ENCODE data around the gene HSD17B8. TPM values are rescaled to one million over a fixed set of nuclear protein-coding genes. Genes with fewer than 3 reads are reported as not detected.

The HSD17B8 gene
- total and polyA plus RNA-seq, 10 of the 15 experiments (the other 5 are each of a cell fraction or from before 2014, with no cell fraction given): 3.1 to 54.3 (median 26.5) TPM

GRCh38 chr6:33206027-33206863 is 1.8 kb downstream of the HSD17B8 start:
- 78% methylated on average over 3 of the region's 3 CpGs for WGBS (ENCODE audit: insufficient coverage, insufficient replicate concordance, low lambda C conversion rate, missing lambda C conversion rate)
- H3K4me2 ChIP-seq (ENCODE audit: control insufficient read depth, insufficient read depth): peak overlapping the region; percentile 98; the same call in 1 of the 2 replicates
- no TSS peak for BruUV-seq (replicated peaks)

GRCh38 chr6:33206864-33207551 is 2.6 kb downstream of the HSD17B8 start:
- Histone ChIP-seq H3K36me3 (ENCODE audit: control insufficient read depth in 2 of 2, insufficient read depth in 2 of 2, low read length in 1 of 2) (peaks cover 8 to 19% of the 10 kb centered on the region in 2 experiments), H3K4me2 (ENCODE audit: control insufficient read depth, insufficient read depth) (peak overlapping the region; percentile 98), H3K9me3 (replicated peaks; ENCODE audit: control insufficient read depth, insufficient read depth, low read length) (no peaks in the 10 kb centered on the region), H3K9ac (ENCODE audit: control insufficient read depth, insufficient read depth, low read length) (peak overlapping the region; percentile 98; the same call in 1 of the 2 replicates), H3K4me3 (peak overlapping the region; percentile 94; the same call in 1 of the 2 replicates), H4K20me1 (ENCODE audit: control insufficient read depth, insufficient read depth) (no peaks in the 10 kb centered on the region), H3K27ac (ENCODE audit: control insufficient read depth, insufficient read depth) (peak overlapping the region; percentile 96; the same call in 1 of the 2 replicates), H3K27me3 (replicated peaks in 1 of 2; ENCODE audit: control insufficient read depth in 2 of 2, insufficient read depth in 2 of 2, low read length in 1 of 2) (no peaks in the 10 kb centered on the region), H2AFZ (ENCODE audit: control insufficient read depth, low read depth, low read length) (no peak overlapping the region), H3K79me2 (ENCODE audit: control insufficient read depth, insufficient read depth, low read length) (peaks cover 10% of the 10 kb centered on the region), H3K4me1 (ENCODE audit: control insufficient read depth, insufficient read depth, low read length) (peaks cover 25% of the 10 kb centered on the region)
- no TSS peak for BruUV-seq (replicated peaks)
- no peak for DNase-seq (ENCODE audit: low read depth, low spot score)
- in situ Hi-C loops (cut with MboI) (no loop called here), intact Hi-C loops (cut with micrococcal nuclease; ENCODE audit: unreplicated experiment) (loop anchor here (10.0 kb wide), 1 partner anchor 368 kb away; no protein-coding TSS in a partner anchor)
- ChIA-PET RAD21 (ENCODE audit: unreplicated experiment) (no interaction called here), POLR2A (interaction anchor here (0.6 kb wide), 1 partner anchor 361 kb away, joined by 3 read pairs; no protein-coding TSS in a partner anchor), SMC1A (ENCODE audit: uncharacterized antibody, unreplicated experiment) (no interaction called here), CTCF (interaction anchor here (2.7 to 2.9 kb wide), 2 partner anchors 10 to 42 kb away, joined by 10 to 23 read pairs; no protein-coding TSS in a partner anchor)
- no peak for FAIRE-seq
- no peak for ATAC-seq
- WGBS (ENCODE audit: insufficient coverage, insufficient replicate concordance, low lambda C conversion rate, missing lambda C conversion rate): 59% methylated on average over 15 of the region's 20 CpGs
- no peak for TF ChIP-seq IRF4 (IDR thresholded peaks at IDR 0.05; ENCODE audit: low read depth, low read length)
- no peak for TF ChIP-seq NFXL1 (IDR thresholded peaks at IDR 0.05; ENCODE audit: borderline replicate concordance)
- TF ChIP-seq MTA2 (IDR thresholded peaks at IDR 0.05; ENCODE audit: low read depth): no peak
- TF ChIP-seq RB1 (IDR thresholded peaks at IDR 0.05; ENCODE audit: borderline replicate concordance): no peak
- no peak for TF ChIP-seq NRF1 (conservative IDR thresholded peaks at IDR 0.05; ENCODE audit: low read depth, low read length)
- TF ChIP-seq E4F1 (IDR thresholded peaks at IDR 0.05; ENCODE audit: borderline replicate concordance, partially characterized antibody): no peak
- TF ChIP-seq SREBF1 (IDR thresholded peaks at IDR 0.05; ENCODE audit: low read length): no peak
- no peak for TF ChIP-seq BHLHE40 (IDR thresholded peaks at IDR 0.05; ENCODE audit: borderline replicate concordance in 1 of 2, low read depth in 2 of 2, low read length in 1 of 2)
- no peak for TF ChIP-seq LARP7 (IDR thresholded peaks at IDR 0.05)
- no peak for TF ChIP-seq GABPA (IDR thresholded peaks at IDR 0.05; ENCODE audit: low read depth)
- no peak for TF ChIP-seq ZSCAN29 (IDR thresholded peaks at IDR 0.05)

More at GRCh38 chr6:33206027-33206863, 1.8 kb downstream of the HSD17B8 start:
- H3K9me3 ChIP-seq (replicated peaks; ENCODE audit: control insufficient read depth, insufficient read depth, low read length): no peaks in the 10 kb centered on the region
- ChIA-PET SMC1A (ENCODE audit: uncharacterized antibody, unreplicated experiment) (interaction anchor here (1.3 kb wide), 1 partner anchor 42 kb away, joined by 8 read pairs; no protein-coding TSS in a partner anchor), RAD21 (ENCODE audit: unreplicated experiment) (interaction anchor here (2.9 kb wide), 1 partner anchor 43 kb away, joined by 25 read pairs; no protein-coding TSS in a partner anchor), CTCF (interaction anchor here (2.4 kb wide), 1 partner anchor 43 kb away, joined by 19 read pairs; no protein-coding TSS in a partner anchor), POLR2A (interaction anchor here (0.6 to 0.7 kb wide), 2 partner anchors 113 to 360 kb away, joined by 3 read pairs; no protein-coding TSS in a partner anchor)
- H3K4me1 ChIP-seq (ENCODE audit: control insufficient read depth, insufficient read depth, low read length): peaks cover 33% of the 10 kb centered on the region
- intact Hi-C loops (cut with micrococcal nuclease; ENCODE audit: unreplicated experiment) (loop anchor here (10.0 kb wide), 1 partner anchor 369 kb away; no protein-coding TSS in a partner anchor), in situ Hi-C loops (cut with MboI) (no loop called here)
- peaks cover 17% of the 10 kb centered on the region for H3K79me2 ChIP-seq (ENCODE audit: control insufficient read depth, insufficient read depth, low read length)
- no peaks in the 10 kb centered on the region for H3K27me3 ChIP-seq (replicated peaks in 1 of 2; ENCODE audit: control insufficient read depth in 2 of 2, insufficient read depth in 2 of 2, low read length in 1 of 2)
- DNase-seq (ENCODE audit: low read depth, low spot score): no peak
- H2AFZ ChIP-seq (ENCODE audit: control insufficient read depth, low read depth, low read length): no peak overlapping the region
- no peak for FAIRE-seq
- TF ChIP-seq IKZF1 (conservative IDR thresholded peaks at IDR 0.05) (0 out of 2 replicates have a peak, but pooled peaks have one; percentile 14), EP300 (IDR thresholded peaks at IDR 0.05; ENCODE audit: borderline replicate concordance in 1 of 2, control insufficient read depth in 1 of 2, low read depth in 2 of 2, low read length in 2 of 2) (no peak)
- H3K4me3 ChIP-seq: no peak overlapping the region
- peaks cover 8 to 20% of the 10 kb centered on the region in 2 experiments for H3K36me3 ChIP-seq (ENCODE audit: control insufficient read depth in 2 of 2, insufficient read depth in 2 of 2, low read length in 1 of 2)
- H3K9ac ChIP-seq (ENCODE audit: control insufficient read depth, insufficient read depth, low read length): no peak overlapping the region
- H4K20me1 ChIP-seq (ENCODE audit: control insufficient read depth, insufficient read depth): no peaks in the 10 kb centered on the region
- no peak for ATAC-seq
- H3K27ac ChIP-seq (ENCODE audit: control insufficient read depth, insufficient read depth): no peak overlapping the region
